Measurements from ENCODE around the gene ENOX1. TPM values are rescaled to one million over a fixed set of nuclear protein-coding genes. Genes with fewer than 3 reads are reported as not detected.

Gene ENOX1
- total and polyA plus RNA-seq, 7 donors, result 0.34 to 7.1 (median 1.1) TPM

GRCh38 chr13:43293008-43293407 lies 493.8 kb downstream of the ENOX1 start:
- Histone ChIP-seq H3K9me3 (no peaks in the 10 kb centered on the region), H3K36me3 (ENCODE audit: insufficient read depth in 1 of 2, low read depth in 1 of 2) (no peaks in the 10 kb centered on the region), H3K27ac (no peak overlapping the region), H3K4me1 (peaks cover 7% of the 10 kb centered on the region), H3K27me3 (ENCODE audit: insufficient read depth in 3 of 3, low read length in 2 of 3) (no peaks in the 10 kb centered on the region), H3K4me3 (no peak overlapping the region)
- TF ChIP-seq, protein P1, sequence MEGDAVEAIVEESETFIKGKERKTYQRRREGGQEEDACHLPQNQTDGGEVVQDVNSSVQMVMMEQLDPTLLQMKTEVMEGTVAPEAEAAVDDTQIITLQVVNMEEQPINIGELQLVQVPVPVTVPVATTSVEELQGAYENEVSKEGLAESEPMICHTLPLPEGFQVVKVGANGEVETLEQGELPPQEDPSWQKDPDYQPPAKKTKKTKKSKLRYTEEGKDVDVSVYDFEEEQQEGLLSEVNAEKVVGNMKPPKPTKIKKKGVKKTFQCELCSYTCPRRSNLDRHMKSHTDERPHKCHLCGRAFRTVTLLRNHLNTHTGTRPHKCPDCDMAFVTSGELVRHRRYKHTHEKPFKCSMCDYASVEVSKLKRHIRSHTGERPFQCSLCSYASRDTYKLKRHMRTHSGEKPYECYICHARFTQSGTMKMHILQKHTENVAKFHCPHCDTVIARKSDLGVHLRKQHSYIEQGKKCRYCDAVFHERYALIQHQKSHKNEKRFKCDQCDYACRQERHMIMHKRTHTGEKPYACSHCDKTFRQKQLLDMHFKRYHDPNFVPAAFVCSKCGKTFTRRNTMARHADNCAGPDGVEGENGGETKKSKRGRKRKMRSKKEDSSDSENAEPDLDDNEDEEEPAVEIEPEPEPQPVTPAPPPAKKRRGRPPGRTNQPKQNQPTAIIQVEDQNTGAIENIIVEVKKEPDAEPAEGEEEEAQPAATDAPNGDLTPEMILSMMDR (IDR thresholded peaks at IDR 0.05), result no peak
- no peak for ATAC-seq
- intact Hi-C loops (cut with DNase I), result no loop called here
- WGBS, 3 donors, result 95 to 96% (median 96%) methylated on average over 2 of the region's 2 CpGs
- no peak for DNase-seq

GRCh38 chr13:43291287-43292060 lies 495.3 kb downstream of the ENOX1 start:
- H3K36me3 ChIP-seq (ENCODE audit: insufficient read depth in 1 of 2, low read depth in 1 of 2), result no peaks in the 10 kb centered on the region
- 92 to 93% (median 93%) methylated on average over 5 of the region's 5 CpGs for WGBS, 3 donors
- ATAC-seq, result no peak
- H3K4me1 ChIP-seq, result peaks cover 13% of the 10 kb centered on the region
- intact Hi-C loops (cut with DNase I), result no loop called here
- TF ChIP-seq, protein P1 (IDR thresholded peaks at IDR 0.05), result no peak
- H3K27ac ChIP-seq, result no peak overlapping the region
- no peak overlapping the region for H3K4me3 ChIP-seq
- H3K9me3 ChIP-seq, result no peaks in the 10 kb centered on the region
- no peak for DNase-seq
- H3K27me3 ChIP-seq (ENCODE audit: insufficient read depth in 3 of 3, low read length in 2 of 3), result no peaks in the 10 kb centered on the region

DNA sequence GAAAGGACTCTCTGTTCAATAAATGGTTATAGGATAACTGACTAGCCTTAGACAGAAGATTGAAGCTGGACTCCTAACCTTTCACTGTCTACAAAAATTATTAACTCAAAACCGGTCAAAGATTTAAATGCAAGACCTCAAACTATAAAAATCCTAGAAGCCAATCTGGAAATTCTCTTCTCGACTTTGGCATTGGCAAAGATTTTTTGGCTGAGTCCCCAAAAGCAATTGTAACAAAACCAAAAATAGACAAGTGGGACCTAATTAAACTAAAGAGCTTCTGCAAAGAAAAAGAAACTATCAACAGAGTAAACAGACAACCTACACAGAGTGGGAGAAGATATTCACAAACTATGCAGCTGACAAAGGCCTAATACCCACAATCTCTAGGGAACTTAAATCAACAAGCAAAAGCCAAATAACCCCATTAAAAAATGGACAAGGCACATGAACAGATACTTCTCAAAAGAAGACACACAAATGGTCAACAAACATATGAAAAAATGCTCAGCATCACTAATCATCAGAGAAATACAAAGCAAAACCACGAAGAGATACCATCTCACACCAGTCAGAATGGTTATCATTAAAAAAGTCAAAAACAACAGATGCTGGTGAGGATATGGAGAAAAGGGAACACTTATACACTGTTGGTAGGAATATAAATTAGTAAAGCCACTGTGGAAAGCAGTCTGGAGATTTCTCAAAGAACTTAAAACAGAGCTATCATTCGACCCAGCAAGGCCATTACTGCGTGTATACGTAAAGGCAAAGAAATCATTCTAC lies 497.1 kb downstream of the ENOX1 start:
- TF ChIP-seq, protein P1 (IDR thresholded peaks at IDR 0.05), result no peak
- H3K36me3 ChIP-seq (ENCODE audit: insufficient read depth in 1 of 2, low read depth in 1 of 2), result no peaks in the 10 kb centered on the region
- no peaks in the 10 kb centered on the region for H3K9me3 ChIP-seq
- no peak overlapping the region for H3K4me3 ChIP-seq
- intact Hi-C loops (cut with DNase I), result no loop called here
- H3K4me1 ChIP-seq, result peaks cover 20% of the 10 kb centered on the region
- ATAC-seq (no peak), DNase-seq (no peak)
- no peak overlapping the region for H3K27ac ChIP-seq
- 56 to 69% (median 59%) methylated on average over 6 of the region's 6 CpGs for WGBS, 3 donors
- no peaks in the 10 kb centered on the region for H3K27me3 ChIP-seq (ENCODE audit: insufficient read depth in 3 of 3, low read length in 2 of 3)

GRCh38 chr13:43286751-43287150 lies 500.0 kb downstream of the ENOX1 start:
- DNase-seq (no peak), ATAC-seq (peak in 2 of 4 donors; percentile 64 to 73)
- Histone ChIP-seq H3K9me3 (no peaks in the 10 kb centered on the region), H3K27me3 (ENCODE audit: insufficient read depth in 3 of 3, low read length in 2 of 3) (peaks cover 0 to under 1% (median 0%) of the 10 kb centered on the region in 3 donors), H3K36me3 (ENCODE audit: insufficient read depth in 1 of 2, low read depth in 1 of 2) (no peaks in the 10 kb centered on the region), H3K27ac (no peak overlapping the region), H3K4me3 (no peak overlapping the region), H3K4me1 (peaks cover 20% of the 10 kb centered on the region)
- TF ChIP-seq, protein P1 (IDR thresholded peaks at IDR 0.05), result no peak
- 81 to 97% (median 95%) methylated on average over 1 of the region's 1 CpG for WGBS, 3 donors
- intact Hi-C loops (cut with DNase I), result no loop called here
